HG03457 (cell line): ENCODE measurements around the gene APBB3.

Experiments used
- ATAC-seq: cut with Tn5 transposase; IDR thresholded peaks from one replicate; pipeline ENCODE4 v1.9.1; 2021; ENCODE audit warnings: moderate number of reproducible peaks; ENCODE audit not compliant: unreplicated experiment

The APBB3 gene

DNA sequence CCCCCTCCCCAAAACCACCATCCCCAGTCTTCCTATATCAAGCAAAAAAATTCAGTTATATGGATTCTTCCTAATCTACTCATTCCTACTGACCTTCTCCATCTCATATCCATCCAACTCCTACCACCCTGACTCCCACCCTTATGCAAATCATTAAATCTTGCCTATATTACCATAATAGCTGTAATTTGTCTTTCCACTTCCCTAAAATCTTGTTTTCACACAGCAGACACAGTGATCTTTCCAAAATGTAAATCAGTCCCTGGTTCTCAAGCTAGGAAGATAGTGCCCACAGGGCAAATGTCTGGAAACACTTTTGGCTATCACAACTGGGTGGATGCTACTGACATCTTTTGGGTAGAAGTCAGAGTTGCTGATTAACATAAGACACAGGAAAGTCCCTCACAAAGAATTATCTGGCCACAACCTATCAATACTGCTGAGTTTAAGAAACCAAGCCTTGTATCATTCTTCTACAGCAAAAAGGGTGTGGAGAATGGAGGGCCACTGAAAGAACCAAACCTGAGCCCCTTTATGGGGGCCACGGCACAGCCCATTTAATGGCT, 8.6 kb downstream of the APBB3 start:
- ATAC-seq = peak; percentile 34

DNA sequence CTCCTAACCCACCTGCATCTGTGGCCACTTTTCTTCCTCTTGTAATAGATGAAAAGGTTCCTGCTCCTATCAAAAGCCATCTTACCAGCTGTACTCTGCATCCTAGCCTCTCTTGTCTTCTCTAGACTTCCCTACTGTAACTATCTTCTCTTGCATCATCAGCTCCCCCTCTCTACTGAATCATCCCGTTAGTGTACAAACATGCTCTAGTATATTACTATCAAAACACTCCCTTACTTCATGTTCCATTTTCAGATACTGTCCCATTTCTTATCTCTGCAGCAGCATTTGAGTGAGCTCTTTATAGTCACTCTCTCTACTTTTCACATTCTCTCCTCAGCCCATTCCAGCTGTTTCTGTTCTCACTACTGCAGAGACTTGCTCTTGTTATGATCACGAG, 9.9 kb downstream of the APBB3 start:
- no peak for ATAC-seq

DNA sequence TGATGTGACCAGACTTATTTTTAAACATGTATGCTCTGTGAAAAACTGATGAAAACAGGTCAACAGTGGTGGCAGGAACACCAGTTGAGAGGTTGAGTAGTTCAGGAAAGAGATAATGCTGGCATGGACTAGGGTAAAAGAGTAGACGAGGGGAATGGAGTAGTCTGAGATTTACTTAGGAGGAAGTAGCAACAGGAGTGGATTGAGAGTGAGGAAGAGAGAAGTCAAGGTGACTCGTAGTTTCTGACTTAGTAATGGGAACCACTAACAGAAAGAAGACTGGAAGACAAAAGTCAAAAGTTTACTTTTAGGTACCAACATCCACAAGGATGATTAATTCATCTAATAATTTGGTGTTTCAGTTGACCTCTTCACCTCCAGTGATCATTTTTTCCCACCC, 10.7 kb downstream of the APBB3 start:
- no peak for ATAC-seq

DNA sequence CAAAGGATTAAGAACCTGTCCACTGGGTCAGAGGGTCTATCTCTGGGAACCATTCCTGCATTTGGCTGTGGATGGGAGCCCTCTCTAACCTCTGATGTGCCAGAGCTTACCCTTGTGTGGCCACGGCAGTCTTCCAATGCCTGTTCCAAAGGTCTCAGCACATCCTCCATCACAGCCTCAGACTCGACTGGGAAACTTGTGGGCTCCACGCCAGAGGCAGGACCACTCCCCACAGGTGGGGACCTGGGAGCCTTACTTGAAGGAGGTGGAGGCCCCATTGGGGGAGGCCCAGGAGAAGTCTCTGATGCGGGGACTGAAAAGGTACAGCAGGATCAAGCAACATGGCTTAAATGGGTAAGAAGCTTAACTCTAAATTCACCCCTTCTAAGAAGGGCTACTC, 12.5 kb downstream of the APBB3 start:
- no peak for ATAC-seq

DNA sequence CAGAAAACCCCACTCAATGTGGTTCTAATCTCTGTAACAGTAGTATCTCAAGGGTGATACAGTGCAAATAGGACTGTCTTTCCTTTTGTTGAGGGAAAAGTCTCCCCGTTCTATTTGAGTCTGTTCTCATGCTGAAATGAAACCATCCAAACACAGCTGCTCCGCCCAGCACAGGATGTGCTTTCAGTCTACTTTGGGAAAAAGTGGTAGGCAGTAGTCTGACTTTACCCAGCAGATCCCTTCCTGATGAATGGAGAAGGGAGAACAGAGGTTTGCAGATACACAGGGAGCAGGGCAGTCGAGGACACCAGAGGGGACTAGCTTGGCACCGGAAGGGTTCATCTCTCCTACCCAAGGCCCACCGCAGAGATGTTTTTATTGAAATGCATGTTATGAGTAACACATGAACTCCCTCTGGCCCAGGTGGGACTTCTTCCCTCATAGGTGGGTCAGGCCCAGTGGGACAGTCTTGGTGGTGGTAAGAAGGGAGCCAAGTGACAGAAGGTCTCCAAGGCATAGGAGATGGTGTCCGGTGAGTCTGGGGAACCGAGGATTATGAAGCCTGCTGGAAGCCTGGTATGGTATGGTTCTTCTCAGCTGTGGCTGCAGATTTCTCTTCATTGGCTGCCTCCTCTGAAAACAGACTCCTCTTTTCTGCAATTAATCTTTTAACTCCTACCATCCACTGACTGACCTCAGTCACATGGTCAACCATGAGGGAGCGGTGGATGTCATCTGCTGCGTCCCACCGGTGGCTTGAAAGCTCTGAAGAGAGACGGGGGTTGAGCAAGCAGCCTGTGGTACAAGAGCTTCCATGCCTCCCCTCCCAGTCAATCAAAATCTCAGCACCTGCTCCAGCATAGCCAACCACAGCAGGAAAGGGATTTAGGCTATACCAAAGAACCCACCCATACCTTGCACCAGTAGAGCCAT, 14.0 kb downstream of the APBB3 start:
- no peak for ATAC-seq

DNA sequence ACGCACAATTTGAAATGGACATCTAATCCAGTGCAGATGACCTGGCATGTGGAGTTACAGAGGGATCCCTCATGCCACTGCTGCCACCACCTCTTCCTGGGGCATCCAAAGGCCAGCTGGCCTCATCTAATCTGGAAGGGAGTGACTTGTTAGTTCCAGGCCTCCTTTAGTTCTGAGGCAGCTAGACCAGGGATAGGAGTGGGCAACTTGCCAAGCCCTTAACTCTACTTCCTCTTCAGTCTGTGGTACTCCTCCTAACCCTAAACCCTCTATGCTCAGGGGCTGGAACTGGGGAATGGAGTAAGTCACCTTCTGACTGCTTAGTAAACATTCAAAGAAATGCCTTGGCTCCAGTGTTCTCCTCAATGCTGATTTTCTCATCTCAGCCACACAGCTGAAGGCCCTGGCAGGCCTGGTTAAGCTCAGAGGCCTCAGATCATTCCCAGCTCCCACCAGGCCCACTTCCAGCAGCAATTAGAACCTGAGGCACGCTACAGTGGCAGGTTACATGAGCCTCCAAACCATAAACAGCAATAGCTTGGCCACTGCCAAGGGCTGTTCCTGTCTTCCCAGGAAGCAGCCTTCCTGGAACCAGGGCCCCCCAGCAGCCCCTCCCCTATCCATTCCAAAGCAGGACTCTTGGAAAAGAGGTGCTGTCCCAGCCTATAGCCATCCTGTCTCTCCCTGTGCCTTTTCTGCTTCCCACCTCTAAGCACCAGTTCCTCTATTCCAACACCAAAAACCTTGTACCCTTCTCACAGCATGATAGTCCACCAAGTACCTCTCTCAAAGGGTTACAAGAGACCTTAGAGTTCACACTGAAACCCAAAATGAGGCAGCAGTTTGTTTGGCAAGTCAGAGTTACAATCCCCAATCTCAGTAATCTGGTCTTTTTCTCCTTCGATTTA, 14.9 kb downstream of the APBB3 start:
- no peak for ATAC-seq

DNA sequence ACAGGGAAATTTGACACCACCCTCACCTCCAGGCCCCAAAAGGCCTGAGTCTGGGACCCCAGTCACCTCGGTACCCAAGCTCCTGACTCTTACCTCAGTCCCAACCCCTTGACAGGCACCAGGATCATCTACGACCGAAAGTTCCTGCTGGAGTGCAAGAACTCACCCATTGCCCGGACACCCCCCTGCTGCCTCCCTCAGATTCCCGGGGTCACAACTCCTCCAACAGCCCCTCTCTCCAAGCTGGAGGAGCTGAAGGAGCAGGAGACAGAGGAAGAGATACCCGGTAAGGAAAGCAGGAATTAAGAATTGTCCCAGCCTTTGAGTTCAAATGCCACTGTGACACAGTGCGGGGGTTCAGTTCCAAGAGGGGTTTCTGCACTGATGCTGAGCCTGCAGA, 15.6 kb downstream of the APBB3 start:
- no peak for ATAC-seq

DNA sequence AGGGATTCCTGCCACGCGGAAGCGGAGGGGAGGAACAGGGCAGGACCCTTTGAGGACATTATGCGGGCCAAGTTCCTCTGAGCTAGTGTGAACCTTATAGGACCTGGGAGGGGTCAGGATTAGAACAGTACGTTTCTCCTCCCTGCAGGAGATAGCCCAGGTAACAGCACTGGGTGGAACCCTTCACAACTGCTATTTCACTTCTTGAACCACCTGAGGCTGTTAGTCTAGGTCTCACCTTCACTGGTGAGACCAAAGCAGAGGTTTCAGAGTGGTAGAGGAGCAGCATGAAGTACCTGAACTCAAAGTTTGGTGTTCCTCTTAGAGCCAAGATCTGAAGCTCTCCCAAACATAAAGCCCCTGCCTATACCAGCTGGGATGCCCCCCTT, 16.1 kb downstream of the APBB3 start:
- ATAC-seq = no peak

DNA sequence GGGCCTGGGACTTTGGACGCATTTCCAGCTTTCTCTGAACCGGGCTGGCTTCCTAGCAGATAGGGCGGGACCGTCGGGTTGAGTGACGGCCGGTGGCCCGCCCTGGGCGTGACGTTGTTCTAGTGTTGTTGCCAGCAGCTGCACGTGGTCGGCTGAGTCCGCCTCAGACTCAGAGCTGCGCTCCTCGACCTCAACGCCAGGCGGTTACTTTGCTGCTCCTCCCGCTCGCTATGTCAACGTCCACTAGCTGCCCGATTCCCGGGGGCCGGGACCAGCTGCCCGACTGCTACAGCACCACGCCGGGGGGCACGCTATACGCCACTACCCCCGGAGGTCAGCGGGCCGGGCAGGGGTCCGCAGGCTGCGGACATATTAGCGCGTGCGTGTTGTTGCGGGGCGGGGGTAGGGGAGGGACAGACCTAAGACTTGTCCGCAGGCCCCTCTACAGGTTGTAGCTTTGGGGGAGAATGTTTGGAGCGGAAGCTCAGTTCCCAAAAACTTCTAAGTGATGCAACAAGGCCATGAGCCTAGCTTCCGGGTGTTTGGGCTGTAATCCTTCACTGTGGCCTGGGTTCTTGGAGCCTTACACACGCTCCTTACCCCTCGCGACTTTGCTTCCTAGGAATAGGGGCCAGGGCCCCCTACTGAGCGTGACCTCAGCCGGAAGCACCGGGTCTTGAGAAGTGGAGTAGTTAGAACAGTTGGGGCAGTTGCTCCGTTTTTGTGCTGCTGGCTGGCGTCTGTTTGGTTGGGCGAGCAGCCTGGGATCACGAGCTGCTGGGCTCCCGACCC, 16.7 kb downstream of the APBB3 start, which contains the start of gene EIF4EBP3:
Gene EIF4EBP3 (plus strand): TSS at position 155 of the 792 bp plus-strand sequence. CDS start 76 bp downstream, at position 231.
- ATAC-seq = peak; percentile 96

DNA sequence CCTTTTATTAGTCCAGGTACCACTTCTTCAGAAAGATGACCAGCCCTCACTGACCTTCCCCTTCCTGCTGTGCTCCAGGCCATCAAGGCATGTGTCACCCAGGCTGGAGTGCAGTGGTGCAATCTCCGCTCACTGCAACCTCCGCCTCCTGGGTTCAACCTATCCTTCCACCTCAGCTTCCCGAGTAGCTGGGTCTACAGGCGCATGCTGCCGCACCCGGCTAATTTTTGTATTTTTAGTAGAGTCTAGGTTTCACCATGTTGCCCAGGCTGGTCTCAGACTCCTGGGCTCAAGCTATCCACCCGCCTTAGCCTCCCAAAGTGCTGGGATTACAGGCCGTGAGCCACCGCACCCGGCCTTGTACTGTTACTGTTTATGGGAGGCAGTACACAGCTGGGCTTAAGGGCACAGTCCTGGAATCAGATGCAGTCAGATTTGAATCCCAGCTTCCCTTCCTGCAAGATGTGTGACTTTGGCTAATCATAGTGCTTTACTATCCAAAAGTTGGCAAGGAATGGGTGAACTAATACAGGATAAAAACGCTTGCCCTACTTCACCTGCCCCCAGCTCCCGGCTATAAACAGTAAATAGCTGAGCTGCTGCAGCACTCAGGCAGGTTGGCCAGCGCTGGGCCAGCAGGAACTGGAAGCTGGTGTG, 17.4 kb downstream of the APBB3 start:
- no peak for ATAC-seq

DNA sequence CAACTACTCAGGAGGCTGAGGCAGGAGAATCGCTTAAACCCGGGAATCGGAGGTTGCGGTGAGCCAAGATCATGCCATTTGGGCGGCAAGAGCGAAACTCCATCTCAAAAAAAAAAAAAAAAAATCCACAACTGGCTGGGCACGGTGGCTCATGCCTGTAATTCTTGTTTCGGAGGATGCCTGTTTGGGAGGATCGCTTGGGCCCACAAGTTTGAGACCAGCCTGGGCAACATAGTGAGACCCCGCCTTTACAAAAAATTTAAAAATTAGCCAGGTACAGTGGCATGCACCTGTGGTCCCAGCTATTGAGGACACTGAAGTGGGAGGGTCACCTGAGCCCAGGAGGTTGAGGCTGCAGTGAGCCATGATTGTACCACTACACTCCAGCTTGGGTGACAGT, 18.8 kb downstream of the APBB3 start:
- no peak for ATAC-seq

DNA sequence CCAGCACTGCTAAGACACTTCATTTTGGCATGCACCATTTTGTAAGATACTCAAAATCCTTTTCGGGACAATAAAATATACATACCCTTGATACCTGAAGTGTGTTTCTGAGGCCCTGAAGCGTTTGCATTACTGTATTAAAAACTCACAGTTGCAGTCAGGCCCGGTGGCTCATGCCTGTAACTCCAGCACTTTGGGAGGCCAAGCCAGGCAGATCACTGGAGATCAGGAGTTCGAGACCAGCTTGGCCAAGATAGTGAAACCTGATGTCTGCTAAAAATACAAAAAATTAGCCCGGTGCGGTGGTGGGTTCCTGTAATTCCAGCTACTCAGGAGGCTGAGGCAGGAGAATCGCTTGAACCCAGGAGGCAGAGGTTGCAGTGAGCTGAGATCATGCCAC, 19.4 kb downstream of the APBB3 start:
- no peak for ATAC-seq

DNA sequence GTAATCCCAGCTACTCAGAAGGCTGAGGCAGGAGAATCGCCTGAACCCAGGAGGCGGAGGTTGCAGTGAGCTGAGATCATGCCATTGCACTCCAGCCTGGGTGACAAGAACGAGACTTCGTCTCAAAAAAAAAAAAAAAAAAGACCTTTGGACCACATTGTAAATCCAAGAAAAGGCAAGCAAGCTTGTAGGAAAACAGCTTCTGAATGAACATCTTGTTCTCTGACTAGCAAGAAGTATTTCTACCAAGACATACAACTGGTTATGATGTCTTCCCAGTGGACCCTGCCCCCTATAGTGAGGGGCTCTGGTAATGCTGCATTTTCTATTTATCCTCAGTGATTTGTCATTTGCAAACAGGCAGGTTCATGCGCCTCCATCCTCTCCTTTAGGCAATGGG, 21.4 kb downstream of the APBB3 start:
- ATAC-seq = no peak

DNA sequence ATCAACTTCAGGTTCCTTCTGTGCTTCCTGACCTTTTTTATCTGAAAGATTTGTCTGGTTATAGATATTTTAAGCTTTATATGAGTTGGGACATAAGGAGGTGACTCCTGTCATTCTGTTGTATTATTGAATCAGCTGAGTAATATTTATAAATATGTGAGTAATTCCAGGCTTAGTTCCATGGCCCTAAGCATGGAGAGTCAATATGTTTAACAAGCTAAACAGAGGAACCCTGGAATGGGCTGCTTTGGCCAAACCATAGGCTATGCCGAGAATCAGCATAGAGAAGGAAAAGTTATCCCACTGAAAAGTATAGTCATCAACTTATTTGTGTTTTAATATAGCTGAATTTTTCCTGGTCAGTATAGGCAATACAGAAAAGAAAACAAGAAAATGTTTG, 24.2 kb downstream of the APBB3 start:
- ATAC-seq = no peak

DNA sequence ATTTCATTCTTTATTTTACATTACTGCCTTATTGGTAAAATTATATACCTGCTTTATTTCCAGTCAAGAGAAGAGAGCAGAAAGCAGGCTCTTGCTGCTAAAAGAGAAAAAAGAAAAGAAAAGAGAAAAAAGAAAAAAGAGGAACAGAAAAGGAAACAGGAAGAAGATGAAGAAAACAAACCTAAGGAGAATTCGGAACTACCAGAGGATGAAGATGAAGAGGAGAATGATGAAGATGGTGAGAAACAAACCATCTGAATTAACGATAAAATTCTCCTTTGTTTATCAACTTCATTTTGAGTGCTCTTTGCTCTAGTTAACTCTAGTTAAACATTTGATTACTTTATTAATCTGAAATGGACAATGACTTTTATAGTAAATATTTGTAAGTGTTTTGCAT, 40.4 kb downstream of the APBB3 start:
- ATAC-seq = no peak

DNA sequence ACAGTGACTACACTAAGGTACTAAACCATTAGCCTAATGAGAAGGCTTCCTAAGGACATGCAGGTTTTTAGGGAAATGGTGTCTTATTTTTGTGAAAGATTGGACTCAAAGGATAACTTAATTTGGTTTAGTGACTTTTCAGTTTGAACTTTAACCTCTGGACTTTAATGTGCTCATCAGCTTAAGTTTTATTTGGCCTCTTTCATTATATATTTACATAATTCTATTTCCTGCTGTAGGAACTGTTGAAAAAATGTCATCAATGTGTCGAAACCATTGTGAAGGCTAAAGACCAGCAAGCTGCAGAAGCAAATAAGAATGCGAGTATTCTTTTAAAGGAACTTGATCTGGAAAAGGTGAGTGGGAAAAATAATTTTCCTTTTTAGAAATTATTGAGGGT, 51.3 kb downstream of the APBB3 start:
- ATAC-seq = no peak

DNA sequence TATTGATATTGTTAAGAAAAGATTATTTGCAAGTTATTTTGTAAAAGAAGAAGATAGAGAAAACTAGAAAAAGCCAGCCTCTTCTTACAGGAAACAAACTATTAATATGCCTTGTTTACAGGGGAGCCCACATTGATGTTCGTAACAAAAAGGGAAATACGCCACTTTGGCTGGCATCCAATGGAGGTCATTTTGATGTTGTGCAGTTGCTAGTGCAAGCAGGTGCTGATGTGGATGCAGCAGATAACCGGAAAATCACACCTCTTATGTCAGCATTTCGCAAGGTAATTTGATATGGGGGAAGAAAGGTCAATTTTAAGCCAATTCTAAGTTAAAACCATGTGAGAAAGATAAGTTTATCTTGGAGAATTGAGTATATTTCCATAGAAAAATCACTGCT, 54.5 kb downstream of the APBB3 start:
- ATAC-seq = no peak
